HG03139 (cell line): ENCODE results near the gene KCNQ1.
"Not testable (repeated sequence)": the region's sequence is repeated elsewhere in the genome, so short reads cannot be mapped to it uniquely, and the experiment has no call there.

Experiments
- ATAC-seq: cut with Tn5 transposase; IDR thresholded peaks from one replicate; pipeline ENCODE4 v1.9.1; 2021; ENCODE audit not compliant: unreplicated experiment

KCNQ1 gene

GRCh38 chr11:2588809-2589537 lies 144.2 kb downstream of the KCNQ1 start:
- ATAC-seq = no peak

- ATAC-seq = no peak
Measured at GRCh38 chr11:2589538-2589934, 144.7 kb downstream of the KCNQ1 start.

GRCh38 chr11:2590131-2590964 lies 145.5 kb downstream of the KCNQ1 start:
- ATAC-seq = no peak

GRCh38 chr11:2590965-2591754 lies 146.4 kb downstream of the KCNQ1 start:
- ATAC-seq = no peak

GRCh38 chr11:2591805-2592204 lies 147.0 kb downstream of the KCNQ1 start:
- no peak for ATAC-seq

- no peak for ATAC-seq
Measured at GRCh38 chr11:2592559-2593392, 148.0 kb downstream of the KCNQ1 start.

- ATAC-seq = no peak
Measured at GRCh38 chr11:2593393-2593950, 148.7 kb downstream of the KCNQ1 start.

- ATAC-seq = no peak
Measured at GRCh38 chr11:2594267-2594666, 149.5 kb downstream of the KCNQ1 start.

- no peak for ATAC-seq
Measured at GRCh38 chr11:2595204-2595603, 150.4 kb downstream of the KCNQ1 start.

GRCh38 chr11:2599561-2600189 lies 154.9 kb downstream of the KCNQ1 start:
- ATAC-seq = no peak

- ATAC-seq = no peak
Measured at GRCh38 chr11:2609345-2609744, 164.5 kb downstream of the KCNQ1 start.

GRCh38 chr11:2612884-2613571 lies 168.2 kb downstream of the KCNQ1 start:
- ATAC-seq = no peak

- no peak for ATAC-seq
Measured at GRCh38 chr11:2621894-2622293, 177.1 kb downstream of the KCNQ1 start.

- no peak for ATAC-seq
Measured at GRCh38 chr11:2625183-2625582, 180.4 kb downstream of the KCNQ1 start.

GRCh38 chr11:2630679-2631078 lies 185.9 kb downstream of the KCNQ1 start:
- ATAC-seq = no peak

GRCh38 chr11:2631161-2631560 lies 186.4 kb downstream of the KCNQ1 start:
- ATAC-seq = no peak

- ATAC-seq = not testable (repeated sequence)
Measured at GRCh38 chr11:2639763-2640162, 195.0 kb downstream of the KCNQ1 start.

- ATAC-seq = no peak
Measured at GRCh38 chr11:2641623-2642022, 196.8 kb downstream of the KCNQ1 start.

- ATAC-seq = no peak
Measured at GRCh38 chr11:2643746-2644145, 198.9 kb downstream of the KCNQ1 start.
